Right lobe of liver (tissue), 6 donors: ENCODE results near the gene ARL8B. TPM values are rescaled to one million over a fixed set of nuclear protein-coding genes. Genes with fewer than 3 reads are reported as not detected.

Source experiments
- ATAC-seq, 4 donors: fragments of 200-7000 bp; cut with Tn5 transposase; one replicate each; pipeline ENCODE4 v1.9.1; 2020; ENCODE audit warnings: mild to moderate bottlenecking in 4 of 4, moderate library complexity in 4 of 4
- DNase-seq, 3 donors: peaks; one replicate each; pipeline ENCODE4 v3.0.0-alpha.2; 2020
- H3K27ac ChIP-seq, 3 donors: fragments of 200-600 bp; one replicate each; pipeline ENCODE4 v1.8.0; 2022
- H3K27me3 ChIP-seq, 2 donors: fragments of 200-600 bp; one replicate each; pipeline ENCODE4 v1.8.0; 2022
- H3K36me3 ChIP-seq, 4 donors: fragments of 200-600 bp; sonication (generic) in 1 of 4; one replicate each; pipeline versions ENCODE4 v1.5.1 to v1.8.0; 2017 to 2022; ENCODE audit warnings: control low read depth in 1 of 4
- H3K4me1 ChIP-seq, 4 donors: fragments of 200-600 bp; sonication (generic) in 1 of 4; one replicate each; pipeline versions ENCODE4 v1.5.1 to v1.8.0; 2017 to 2022; ENCODE audit warnings: control low read depth in 1 of 4
- H3K4me3 ChIP-seq, 3 donors: fragments of 200-600 bp; one replicate each; pipeline ENCODE4 v1.8.0; 2022
- H3K9me3 ChIP-seq, 4 donors: fragments of 200-600 bp; sonication (generic) in 1 of 4; one replicate each; pipeline versions ENCODE4 v1.5.1 to v1.8.0; 2017 to 2022; ENCODE audit warnings: control low read depth in 1 of 4
- POLR2A ChIP-seq: fragments of 450-650 bp; IDR thresholded peaks from one replicate; pipeline ENCODE4 v1.6.1; 2017; ENCODE audit warnings: antibody characterized with exemption, mild to moderate bottlenecking
- WGBS: methylation state at CpG from one replicate; pipeline ENCODE4 v1.1.6; 2018; ENCODE audit warnings: low coverage, low lambda C conversion rate; ENCODE audit not compliant: insufficient coverage; ENCODE audit errors: missing lambda C conversion rate; 5-methylcytosine and 5-hydroxymethylcytosine counted together
- intact Hi-C, 2 donors: fragments of 100-400 bp; cut with DNase I; formaldehyde crosslinking; loops; one replicate each; pipeline versions ENCODE4 v1.11.2 to v1.14.1; 2022
- total RNA-seq, 6 experiments: library from RNA; depleted of rRNA in 2 of 6; stranded (reverse); fragments of >200 nt in 2 of 6; fragmentation: NEBNext Ultra II Directional in 3 of 6; extraction: Animal tissue kit (Norgen Biotek cat#: 25700) in 3 of 6; gene quantifications; one replicate each; pipeline versions ENCODE4 v1.1.0 to v1.2.4, GENCODE V29; 2016 to 2023
- TF ChIP-seq, protein P1 (sequence below), 4 donors: fragments of 200-600 bp in 3 of 4; fragments of 450-650 bp in 1 of 4; IDR thresholded peaks; one replicate each; pipeline versions ENCODE4 v1.5.1 to v1.8.0; 2016 to 2022; ENCODE audit warnings: antibody characterized with exemption in 4 of 4, mild to moderate bottlenecking in 2 of 4
- donor health status: DM: no; HTN: yes; CAD: no.
- donor health status: DM: no; HTN: no; CAD: no.
- donor health status: DM: no; HTN: no; CAD: no.
- donor health status: DM: no; HTN: yes; CAD: no.
- donor health status: DM: no; HTN: yes; CAD: no.

ARL8B gene
- total RNA-seq, 6 experiments from 2014 or later, result 20.0 to 33.1 (median 26.7) TPM

DNA sequence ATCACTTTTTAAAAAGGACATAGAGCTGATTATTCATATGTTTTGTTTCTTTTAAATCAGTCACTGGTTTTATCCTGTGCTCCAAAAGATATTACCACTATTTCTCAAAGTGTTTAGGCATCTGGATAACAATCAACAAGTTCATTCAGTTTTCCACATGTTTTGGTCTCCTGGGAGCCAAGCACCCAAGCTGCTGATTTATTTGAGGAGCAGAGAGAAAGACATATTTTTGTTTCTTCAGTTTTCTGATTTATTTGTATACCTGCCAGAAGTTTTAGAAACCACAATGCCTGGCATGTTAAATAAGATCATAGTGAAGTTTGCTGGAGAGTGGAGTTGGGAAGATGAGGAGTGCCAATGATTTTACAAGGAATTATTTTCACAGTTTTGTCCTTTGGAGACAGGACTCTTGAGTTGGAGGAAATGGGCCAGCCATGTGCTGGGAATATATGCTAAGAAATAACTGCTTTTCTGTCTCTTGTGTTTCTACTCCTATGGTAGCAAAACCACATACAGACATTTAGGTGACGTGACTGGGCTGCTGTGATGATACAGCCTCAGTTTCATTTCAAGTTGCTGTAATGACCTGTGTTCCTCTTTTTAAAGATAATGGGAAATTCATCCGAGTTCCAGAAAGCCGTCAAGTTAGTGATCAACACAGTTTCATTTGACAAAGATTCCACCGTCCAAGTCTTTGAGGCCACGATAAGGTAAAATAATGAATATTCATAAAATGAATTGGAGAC is 77.1 kb downstream of the ARL8B start:
- peak overlapping the region in 1 of 3 donors; percentile 4 for H3K27ac ChIP-seq
- H3K27me3 ChIP-seq, result no peaks in the 10 kb centered on the region
- WGBS, result 51% methylated on average over 5 of the region's 5 CpGs
- TF ChIP-seq, protein P1, sequence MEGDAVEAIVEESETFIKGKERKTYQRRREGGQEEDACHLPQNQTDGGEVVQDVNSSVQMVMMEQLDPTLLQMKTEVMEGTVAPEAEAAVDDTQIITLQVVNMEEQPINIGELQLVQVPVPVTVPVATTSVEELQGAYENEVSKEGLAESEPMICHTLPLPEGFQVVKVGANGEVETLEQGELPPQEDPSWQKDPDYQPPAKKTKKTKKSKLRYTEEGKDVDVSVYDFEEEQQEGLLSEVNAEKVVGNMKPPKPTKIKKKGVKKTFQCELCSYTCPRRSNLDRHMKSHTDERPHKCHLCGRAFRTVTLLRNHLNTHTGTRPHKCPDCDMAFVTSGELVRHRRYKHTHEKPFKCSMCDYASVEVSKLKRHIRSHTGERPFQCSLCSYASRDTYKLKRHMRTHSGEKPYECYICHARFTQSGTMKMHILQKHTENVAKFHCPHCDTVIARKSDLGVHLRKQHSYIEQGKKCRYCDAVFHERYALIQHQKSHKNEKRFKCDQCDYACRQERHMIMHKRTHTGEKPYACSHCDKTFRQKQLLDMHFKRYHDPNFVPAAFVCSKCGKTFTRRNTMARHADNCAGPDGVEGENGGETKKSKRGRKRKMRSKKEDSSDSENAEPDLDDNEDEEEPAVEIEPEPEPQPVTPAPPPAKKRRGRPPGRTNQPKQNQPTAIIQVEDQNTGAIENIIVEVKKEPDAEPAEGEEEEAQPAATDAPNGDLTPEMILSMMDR (IDR thresholded peaks at IDR 0.05), result no peak
- no peak for TF ChIP-seq POLR2A
- no peak overlapping the region for H3K4me3 ChIP-seq
- H3K4me1 ChIP-seq, result peaks cover 0 to 39% (median 13%) of the 10 kb centered on the region in 4 donors
- no peak for DNase-seq
- peaks cover 12 to 50% (median 33%) of the 10 kb centered on the region in 4 donors for H3K36me3 ChIP-seq
- H3K9me3 ChIP-seq, result no peaks in the 10 kb centered on the region
- intact Hi-C loops, result no loop called here
- peak in 2 of 4 donors; percentile 7 to 27 for ATAC-seq

DNA sequence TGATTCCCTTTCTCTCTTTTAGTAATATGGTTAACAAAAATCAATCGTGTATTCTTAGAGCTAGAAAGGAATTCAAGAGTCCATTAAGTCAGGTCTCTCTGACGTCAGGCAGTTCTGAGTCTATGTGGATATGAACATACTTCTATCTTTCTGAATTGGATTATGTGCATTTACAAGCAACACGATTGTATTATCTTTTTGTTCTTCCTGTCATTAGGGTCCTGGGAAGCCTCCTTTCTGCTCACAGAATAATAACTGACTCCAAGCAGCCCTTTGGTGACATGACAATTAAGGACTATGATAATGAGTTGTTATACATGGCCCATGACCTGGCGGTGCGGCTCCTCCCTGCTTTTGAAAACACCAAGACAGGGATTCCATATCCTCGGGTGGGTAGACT is 79.4 kb downstream of the ARL8B start:
- no peaks in the 10 kb centered on the region for H3K9me3 ChIP-seq
- H3K27me3 ChIP-seq, result no peaks in the 10 kb centered on the region
- no peak overlapping the region for H3K4me3 ChIP-seq
- TF ChIP-seq POLR2A, result no peak
- TF ChIP-seq, protein P1 (IDR thresholded peaks at IDR 0.05), result no peak
- no peak overlapping the region for H3K27ac ChIP-seq
- peaks cover 22 to 74% (median 49%) of the 10 kb centered on the region in 4 donors for H3K36me3 ChIP-seq
- intact Hi-C loops, result no loop called here
- ATAC-seq (no peak), DNase-seq (no peak)
- WGBS, result 68% methylated on average over 6 of the region's 6 CpGs
- H3K4me1 ChIP-seq, result peaks cover 0 to 16% (median 4%) of the 10 kb centered on the region in 4 donors

GRCh38 chr3:5202222-5202621 is 80.1 kb downstream of the ARL8B start:
- H3K4me1 ChIP-seq, result peaks cover 0 to 10% (median 4%) of the 10 kb centered on the region in 4 donors
- intact Hi-C loops, result no loop called here
- TF ChIP-seq, protein P1 (IDR thresholded peaks at IDR 0.05), result no peak
- no peak for TF ChIP-seq POLR2A
- peaks cover 25 to 81% (median 54%) of the 10 kb centered on the region in 4 donors for H3K36me3 ChIP-seq
- no peak overlapping the region for H3K4me3 ChIP-seq
- 100% methylated on average over 2 of the region's 2 CpGs for WGBS
- H3K27ac ChIP-seq, result no peak overlapping the region
- H3K27me3 ChIP-seq, result no peaks in the 10 kb centered on the region
- no peaks in the 10 kb centered on the region for H3K9me3 ChIP-seq
- no peak for DNase-seq
- ATAC-seq, result no peak

GRCh38 chr3:5205165-5205941 is 83.3 kb downstream of the ARL8B start:
- H3K27ac ChIP-seq, result no peak overlapping the region
- ATAC-seq (no peak), DNase-seq (no peak)
- 68% methylated on average over 6 of the region's 7 CpGs for WGBS
- H3K4me1 ChIP-seq, result peaks cover 0 to 3% (median 0%) of the 10 kb centered on the region in 4 donors
- no peaks in the 10 kb centered on the region for H3K9me3 ChIP-seq
- no peak for TF ChIP-seq POLR2A
- TF ChIP-seq, protein P1 (IDR thresholded peaks at IDR 0.05), result no peak
- intact Hi-C loops, result no loop called here
- H3K36me3 ChIP-seq, result peaks cover 34 to 100% (median 69%) of the 10 kb centered on the region in 4 donors
- no peaks in the 10 kb centered on the region for H3K27me3 ChIP-seq
- no peak overlapping the region for H3K4me3 ChIP-seq
